DMS 273 (cell line): ENCODE data around the gene RGS4.

ENCODE experiments used
- DNase-seq: peaks from one replicate; lab custom pipeline; 2025; ENCODE audit not compliant: unreplicated experiment; lab: John Stamatoyannopoulos, UW

The RGS4 gene

GRCh38 chr1:163094589-163094988 lies 25.4 kb downstream of the RGS4 start:
- peak; percentile 40 for DNase-seq

- DNase-seq: no peak
These were observed 26.1 kb downstream of the RGS4 start for GRCh38 chr1:163095213-163095612.

DNA sequence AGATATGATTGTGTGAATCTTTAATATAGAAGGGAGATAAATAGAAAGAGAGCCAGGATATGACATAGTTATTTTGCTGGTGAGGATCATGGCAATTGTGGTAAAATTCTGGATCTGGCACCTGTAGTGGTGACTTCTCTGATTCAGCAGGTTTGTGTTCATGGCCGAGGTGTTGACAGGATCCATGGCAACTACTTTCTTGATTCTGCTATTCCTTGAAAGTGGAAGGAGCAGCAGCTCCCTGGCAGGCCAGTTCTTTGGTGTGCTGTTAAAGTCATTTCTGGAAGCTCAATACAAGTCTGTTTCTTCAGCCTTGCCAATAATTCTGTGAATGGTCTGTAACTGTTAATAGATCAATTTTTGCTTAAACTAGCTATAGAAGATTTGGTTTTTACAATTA lies 33.4 kb downstream of the RGS4 start:
- no peak for DNase-seq

- no peak for DNase-seq
These were observed 35.4 kb downstream of the RGS4 start for GRCh38 chr1:163104385-163105099.

DNA sequence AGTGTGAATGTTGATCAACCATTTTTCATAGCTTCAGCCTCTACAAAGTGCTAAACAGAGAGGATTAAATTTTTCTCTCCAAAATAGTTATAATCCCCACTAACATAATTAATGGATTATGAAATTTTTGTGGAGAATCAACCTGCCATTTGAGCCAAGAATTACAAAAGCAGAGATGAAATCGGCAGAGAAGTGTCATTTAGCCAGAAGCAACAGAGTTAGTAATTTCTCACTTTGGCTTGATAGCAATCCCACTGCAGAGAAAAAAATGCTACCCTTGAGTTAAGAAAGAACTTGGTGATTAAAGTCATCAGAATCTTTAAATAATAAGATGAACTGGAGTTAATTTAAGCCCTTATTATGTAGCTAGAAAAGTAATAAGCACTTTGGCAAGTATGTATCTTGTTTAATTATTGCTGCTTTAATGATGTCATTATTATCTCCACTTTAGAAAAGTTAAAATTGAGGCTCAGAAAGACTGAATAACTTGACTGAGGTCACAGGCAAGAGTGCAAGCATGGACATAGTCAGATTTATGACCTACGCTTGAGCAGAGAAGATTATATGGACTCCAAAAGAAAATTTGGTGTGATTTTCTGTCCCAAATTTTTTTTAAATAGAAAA lies 37.3 kb downstream of the RGS4 start:
- peak; percentile 37 for DNase-seq

GRCh38 chr1:163107655-163108054 lies 38.5 kb downstream of the RGS4 start:
- no peak for DNase-seq

DNA sequence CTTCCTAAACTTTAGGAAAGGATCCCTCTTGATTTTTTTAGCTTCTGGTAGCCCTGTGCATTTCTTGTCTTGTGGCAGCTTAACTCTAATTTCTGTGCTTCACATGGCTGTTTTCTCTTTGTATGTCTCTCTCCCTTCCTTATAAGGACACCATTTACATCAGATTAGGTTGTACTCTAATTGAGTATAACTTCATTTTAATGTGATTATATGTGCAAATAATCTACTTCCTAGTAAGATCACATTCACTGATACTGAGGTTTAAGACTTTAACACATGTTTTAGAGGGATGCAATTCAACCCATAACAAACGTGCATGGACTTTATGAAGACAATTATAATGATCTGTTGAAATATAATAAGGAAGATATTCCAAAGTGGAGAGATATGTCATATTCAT lies 46.7 kb downstream of the RGS4 start:
- DNase-seq: no peak

GRCh38 chr1:163119707-163120106 lies 50.5 kb downstream of the RGS4 start:
- DNase-seq: no peak

- peak; percentile 85 for DNase-seq
These were observed 51.2 kb downstream of the RGS4 start for GRCh38 chr1:163120372-163120771.

GRCh38 chr1:163124812-163125211 lies 55.7 kb downstream of the RGS4 start:
- no peak for DNase-seq
